Osteoblast (primary cell): ENCODE data around the gene SMIM20. TPM values are rescaled to one million over a fixed set of nuclear protein-coding genes. Genes with fewer than 3 reads are reported as not detected.
A peak's percentile ranks its signal among the peaks of the same experiment; 100 is the strongest.
"Not testable (repeated sequence)": the region's sequence is repeated elsewhere in the genome, so short reads cannot be mapped to it uniquely, and the experiment has no call there.

Experiments
- DNase-seq: peaks from one replicate; pipeline ENCODE4 v3.0.0; 2011; ENCODE audit warnings: low spot score, mixed read lengths; ENCODE audit not compliant: insufficient read length; ENCODE audit errors: missing footprints
- H2AFZ ChIP-seq: 2 replicates; pipeline ENCODE4 v1.6.0; 2011; ENCODE audit warnings: mild to moderate bottlenecking, low read length
- H3K27ac ChIP-seq: 2 replicates; pipeline ENCODE4 v1.5.1; 2011; ENCODE audit warnings: mild to moderate bottlenecking, low read depth, low read length, moderate library complexity
- H3K27me3 ChIP-seq: 2 replicates; pipeline ENCODE4 v1.6.0; 2012; ENCODE audit warnings: mild to moderate bottlenecking, control low read depth, inconsistent platforms, low read length, moderate library complexity; ENCODE audit not compliant: insufficient read depth
- H3K36me3 ChIP-seq: 2 replicates; pipeline ENCODE4 v1.5.1; 2011; ENCODE audit warnings: mild to moderate bottlenecking, low read length, control low read depth, moderate library complexity; ENCODE audit not compliant: insufficient read depth
- H3K4me1 ChIP-seq: 2 replicates; pipeline ENCODE4 v1.5.1; 2011; ENCODE audit warnings: mild to moderate bottlenecking, low read length, control low read depth, moderate library complexity; ENCODE audit not compliant: insufficient read depth
- H3K4me2 ChIP-seq: 2 replicates; pipeline ENCODE4 v1.6.0; 2011; ENCODE audit warnings: mild to moderate bottlenecking, low read length; ENCODE audit not compliant: insufficient read depth
- H3K4me3 ChIP-seq: fragments of 200-600 bp; sonication (generic); 3 replicates; pipeline ENCODE4 v1.5.1; 2012; ENCODE audit warnings: mild to moderate bottlenecking, low read length, inconsistent platforms; ENCODE audit not compliant: insufficient read depth
- H3K79me2 ChIP-seq: 2 replicates; pipeline ENCODE4 v1.6.0; 2012; ENCODE audit warnings: mild to moderate bottlenecking, low read length, control low read depth, inconsistent platforms; ENCODE audit not compliant: insufficient read depth
- H3K9me3 ChIP-seq: 2 replicates; pipeline ENCODE4 v1.5.1; 2011; ENCODE audit warnings: low read depth, low read length, control low read depth
- H4K20me1 ChIP-seq: 2 replicates; pipeline ENCODE4 v1.6.0; 2012; ENCODE audit warnings: mild to moderate bottlenecking, low read length, control low read depth; ENCODE audit not compliant: insufficient read depth
- CTCF ChIP-seq: IDR thresholded peaks from 2 replicates; pipeline ENCODE4 v1.5.1; 2011; ENCODE audit warnings: mild to moderate bottlenecking, low read depth, low read length, moderate library complexity; ENCODE audit errors: extremely low read depth
- total RNA-seq: library from RNA; depleted of rRNA; stranded (reverse); fragments of >200 nt; gene quantifications from 2 replicates; pipeline ENCODE4 v1.2.3, GENCODE V29; 2012

SMIM20 gene
- total RNA-seq: 34.7 and 41.3 TPM in 2 replicates

GRCh38 chr4:25913851-25914669 is at the start of gene SMIM20:
TSS of gene SMIM20 (plus strand) at chr4:25914220. CDS start at chr4:25914314, 94 bp downstream.
- H3K4me2 ChIP-seq: peak within 1 kb of the TSS; percentile 98
- no peak for TF ChIP-seq CTCF
- no peaks in the 10 kb centered on the region for H3K36me3 ChIP-seq
- no peaks in the 10 kb centered on the region for H3K27me3 ChIP-seq
- H3K4me3 ChIP-seq: peak within 1 kb of the TSS; percentile 85
- H3K9me3 ChIP-seq: no peaks in the 10 kb centered on the region
- peak within 1 kb of the TSS; percentile 82 for H3K27ac ChIP-seq
- H3K79me2 ChIP-seq: peaks cover 27% of the 10 kb centered on the region
- H3K4me1 ChIP-seq: peaks cover 19% of the 10 kb centered on the region
- peak; percentile 94 for DNase-seq
- peak within 1 kb of the TSS; percentile 99 for H2AFZ ChIP-seq
- no peaks in the 10 kb centered on the region for H4K20me1 ChIP-seq

GRCh38 chr4:25865586-25865985 is 48.4 kb upstream of the SMIM20 start:
- TF ChIP-seq CTCF: no peak
- Histone ChIP-seq H3K36me3 (no peaks in the 10 kb centered on the region), H3K27ac (no peak overlapping the region), H3K4me1 (peaks cover 11% of the 10 kb centered on the region), H3K4me3 (no peak overlapping the region), H3K79me2 (peaks cover 4% of the 10 kb centered on the region), H2AFZ (no peak overlapping the region), H4K20me1 (no peaks in the 10 kb centered on the region), H3K4me2 (no peak overlapping the region), H3K9me3 (no peaks in the 10 kb centered on the region), H3K27me3 (no peaks in the 10 kb centered on the region)
- DNase-seq: no peak

GRCh38 chr4:25866401-25866800 is 47.6 kb upstream of the SMIM20 start:
- not testable (repeated sequence) for H2AFZ ChIP-seq, H3K4me3 ChIP-seq, DNase-seq, H3K4me2 ChIP-seq, H4K20me1 ChIP-seq, H3K27ac ChIP-seq, H3K27me3 ChIP-seq, H3K4me1 ChIP-seq, H3K79me2 ChIP-seq, H3K36me3 ChIP-seq, H3K9me3 ChIP-seq

GRCh38 chr4:25867781-25868294 is 46.2 kb upstream of the SMIM20 start:
- no peak for TF ChIP-seq CTCF
- H2AFZ ChIP-seq: no peak overlapping the region
- H3K4me2 ChIP-seq: no peak overlapping the region
- H3K4me3 ChIP-seq: no peak overlapping the region
- no peaks in the 10 kb centered on the region for H3K4me1 ChIP-seq
- H3K27ac ChIP-seq: no peak overlapping the region
- H3K27me3 ChIP-seq: no peaks in the 10 kb centered on the region
- DNase-seq: no peak
- H3K9me3 ChIP-seq: no peaks in the 10 kb centered on the region
- H3K36me3 ChIP-seq: no peaks in the 10 kb centered on the region
- H4K20me1 ChIP-seq: no peaks in the 10 kb centered on the region
- no peaks in the 10 kb centered on the region for H3K79me2 ChIP-seq
